ENCODE data around the gene JDP2.

The JDP2 gene

GRCh38 chr14:75514673-75515628 is 87.1 kb downstream of the JDP2 start:
- peak; percentile 88 for DNase-seq (ENCODE audit: low read depth, low spot score)

DNA sequence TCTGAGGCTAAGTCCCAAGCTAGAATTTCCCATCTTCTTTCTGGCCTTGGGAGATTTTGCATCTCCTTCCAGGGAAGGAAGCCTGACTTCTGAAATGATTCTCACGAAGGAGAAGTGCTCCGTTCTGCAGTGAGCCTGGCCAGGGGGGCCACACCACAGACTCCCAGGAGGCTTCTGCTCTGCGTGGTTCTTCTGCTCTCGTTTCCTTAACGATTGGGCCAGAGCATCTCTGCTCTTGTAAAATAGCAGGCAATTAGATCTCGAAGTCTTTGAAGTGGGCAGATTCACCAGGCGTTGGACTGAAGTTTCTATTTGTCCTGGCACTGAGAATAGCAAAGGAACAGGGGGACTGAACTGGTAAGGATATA is 87.8 kb downstream of the JDP2 start:
- no peak for DNase-seq (ENCODE audit: low read depth, low spot score)

DNA sequence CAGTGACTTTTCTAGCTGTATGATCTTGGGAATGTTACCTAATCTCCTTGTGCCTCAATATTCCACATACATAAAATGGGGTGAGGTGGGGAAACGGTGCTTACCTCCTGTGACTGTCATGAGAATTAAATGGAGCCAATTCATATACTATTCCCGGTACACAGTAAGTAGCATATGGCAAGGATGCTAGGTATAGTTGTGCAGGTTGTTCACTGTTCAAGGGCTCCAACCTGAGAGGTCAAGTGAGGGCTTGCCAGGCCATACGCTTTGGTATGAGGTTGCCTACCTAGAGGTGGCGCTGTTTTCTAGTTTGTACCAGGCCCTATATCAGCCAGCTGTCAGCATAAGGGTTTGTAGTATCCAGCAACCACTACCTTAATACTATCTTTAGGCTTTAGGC is 90.8 kb downstream of the JDP2 start:
- DNase-seq (ENCODE audit: low read depth, low spot score) = peak; percentile 70

DNA sequence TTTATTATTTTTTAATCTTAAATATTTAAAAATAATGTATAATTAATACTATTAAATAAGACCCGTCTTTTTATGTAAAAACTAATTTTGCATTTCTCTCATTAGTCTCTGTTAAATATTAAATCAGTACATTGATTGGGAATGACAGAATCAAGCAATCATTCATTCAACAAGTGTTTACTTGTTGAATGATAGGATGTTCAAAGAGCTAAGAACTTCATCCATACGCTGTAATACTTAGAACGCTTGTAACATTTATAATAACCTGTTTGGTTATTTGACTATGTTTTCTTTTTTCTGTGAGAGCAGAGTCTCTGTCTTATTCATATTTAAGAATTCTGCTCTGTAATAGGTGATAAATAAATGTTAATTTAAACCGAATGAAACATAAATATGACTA is 91.6 kb downstream of the JDP2 start:
- no peak for DNase-seq (ENCODE audit: low read depth, low spot score)

- DNase-seq (ENCODE audit: low read depth, low spot score) = no peak
These were observed 92.3 kb downstream of the JDP2 start for GRCh38 chr14:75519826-75520728.

DNA sequence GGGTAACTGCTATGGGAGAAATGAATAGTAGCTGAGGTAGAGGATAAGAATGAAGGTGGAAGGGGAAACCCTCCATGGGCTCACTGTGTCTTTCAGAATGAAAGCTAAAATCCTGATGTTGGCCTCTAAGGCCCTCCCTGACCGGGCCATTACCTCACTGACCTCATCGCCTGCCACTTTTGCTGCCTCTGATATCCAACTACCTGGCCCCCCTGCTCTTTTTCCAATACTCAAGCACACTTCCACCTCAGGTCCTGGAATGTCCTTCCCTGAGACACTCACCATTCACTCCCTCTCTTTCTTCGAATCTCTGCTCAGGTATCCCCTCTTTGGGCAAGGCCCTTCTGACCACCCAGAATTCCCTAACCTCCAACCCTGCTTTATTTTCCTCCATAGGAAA is 93.0 kb downstream of the JDP2 start:
- DNase-seq (ENCODE audit: low read depth, low spot score) = no peak

- DNase-seq (ENCODE audit: low read depth, low spot score) = peak; percentile 41
These were observed 93.8 kb downstream of the JDP2 start for GRCh38 chr14:75521415-75522199.

DNA sequence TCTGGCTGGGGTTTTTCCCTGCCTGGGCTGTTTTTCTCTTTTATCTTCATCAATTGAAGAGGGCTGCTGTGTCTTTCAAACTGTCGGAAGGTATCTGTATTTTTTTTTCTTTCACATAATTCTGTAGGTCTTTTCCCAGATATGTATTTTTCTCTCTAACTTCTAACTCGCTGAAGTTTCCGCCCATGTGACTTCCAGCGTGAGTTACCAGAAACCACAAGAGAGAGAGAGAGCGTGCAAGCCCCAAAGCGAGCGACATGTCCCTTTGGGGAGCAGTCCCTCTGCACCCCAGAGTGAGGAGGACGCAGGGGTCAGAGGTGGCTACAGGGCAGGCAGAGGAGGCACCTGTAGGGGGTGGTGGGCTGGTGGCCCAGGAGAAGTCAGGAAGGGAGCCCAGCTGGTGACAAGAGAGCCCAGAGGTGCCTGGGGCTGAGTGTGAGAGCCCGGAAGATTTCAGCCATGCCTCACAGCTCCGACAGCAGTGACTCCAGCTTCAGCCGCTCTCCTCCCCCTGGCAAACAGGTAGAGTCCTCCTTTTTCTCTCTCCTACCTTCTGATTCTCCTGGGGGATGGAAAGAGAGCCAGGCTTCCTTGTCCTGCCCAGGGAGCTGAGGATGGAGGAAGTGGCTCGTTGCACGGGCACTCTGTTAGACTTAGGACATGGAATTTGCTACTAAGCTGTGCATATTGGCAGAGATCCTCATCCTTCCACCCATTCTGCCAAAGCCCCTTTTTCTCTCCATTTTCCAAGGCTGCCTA is 94.6 kb downstream of the JDP2 start, which contains the start of gene BATF:
Gene BATF (plus strand): TSS at position 246 of the 759 bp plus-strand sequence. CDS start 214 bp downstream, at position 460.
- DNase-seq (ENCODE audit: low read depth, low spot score) = no peak

GRCh38 chr14:75522983-75523318 is 95.1 kb downstream of the JDP2 start:
- no peak for DNase-seq (ENCODE audit: low read depth, low spot score)

Data from ELF-1 (cell line).